Caco-2 (cell line): Measurements from ENCODE around the gene SDHAF4. TPM values are rescaled to one million over a fixed set of nuclear protein-coding genes. Genes with fewer than 3 reads are reported as not detected.

Experiments used
- BruUV-seq: library from RNA; stranded (reverse); fragments of 400-500 nt; replicated peaks from 2 replicates; lab custom pipeline; 2021; lab: Mats Ljungman, UMichigan
- CTCF ChIA-PET: fragments of 300-600 bp; sonication (Branson Sonifier 250); formaldehyde crosslinking; loops from one replicate; lab custom pipeline; 2022; ENCODE audit warnings: antibody characterized with exemption; lab: Charles Lee
- POLR2A ChIA-PET: fragments of 300-600 bp; sonication (Branson Sonifier 250); formaldehyde crosslinking; loops from one replicate; lab custom pipeline; 2022; ENCODE audit warnings: antibody characterized with exemption; lab: Charles Lee
- DNase-seq, 2 experiments: peaks; one replicate each; pipeline versions ENCODE4 v3.0.0 to v3.0.0-alpha.2; 2020 to 2022
- H3K27me3 ChIP-seq: replicated peaks from 2 replicates; pipeline ENCODE4 v1.6.0; 2011; ENCODE audit warnings: low read length; ENCODE audit not compliant: control insufficient read depth, insufficient read depth
- H3K36me3 ChIP-seq: 2 replicates; pipeline ENCODE4 v1.5.1; 2011; ENCODE audit warnings: low read length; ENCODE audit not compliant: control insufficient read depth, insufficient read depth
- H3K4me1 ChIP-seq: fragments of 250-450 bp; sonication (Bioruptor Pico); 2 replicates; pipeline ENCODE4 v1.5.1; 2020; ENCODE audit warnings: mild to moderate bottlenecking
- H3K4me3 ChIP-seq: 2 replicates; pipeline ENCODE4 v1.5.1; 2011; ENCODE audit warnings: low read depth, mild to moderate bottlenecking, control low read depth, low read length
- H3K9me3 ChIP-seq: fragments of 250-450 bp; sonication (Bioruptor Pico); 2 replicates; pipeline ENCODE4 v1.5.1; 2020; ENCODE audit warnings: mild to moderate bottlenecking, moderate library complexity
- H3K27ac Mint-ChIP-seq: one replicate; pipeline ENCODE4 v1.8.0; 2022; ENCODE audit warnings: mixed read lengths; ENCODE audit not compliant: unreplicated experiment
- H3K27me3 Mint-ChIP-seq: one replicate; pipeline ENCODE4 v1.8.0; 2022; ENCODE audit warnings: mixed read lengths; ENCODE audit not compliant: insufficient read depth, unreplicated experiment
- H3K36me3 Mint-ChIP-seq: one replicate; pipeline ENCODE4 v1.8.0; 2022; ENCODE audit warnings: mild to moderate bottlenecking, mixed read lengths; ENCODE audit not compliant: insufficient read depth, unreplicated experiment
- H3K4me1 Mint-ChIP-seq: one replicate; pipeline ENCODE4 v1.8.0; 2022; ENCODE audit warnings: low read depth, mixed read lengths; ENCODE audit not compliant: unreplicated experiment
- H3K4me3 Mint-ChIP-seq: one replicate; pipeline ENCODE4 v1.8.0; 2022; ENCODE audit warnings: mild to moderate bottlenecking, moderate library complexity, mixed read lengths; ENCODE audit not compliant: unreplicated experiment
- H3K9me3 Mint-ChIP-seq: one replicate; pipeline ENCODE4 v1.8.0; 2022; ENCODE audit warnings: mixed read lengths; ENCODE audit not compliant: unreplicated experiment
- CTCF ChIP-seq, 2 experiments: fragments of 200-600 bp in 1 of 2; IDR thresholded peaks; 1 replicate in 1 of 2; 2 replicates in 1 of 2; pipeline versions ENCODE4 v1.5.1 to v1.8.0; 2011 to 2022; ENCODE audit warnings: antibody characterized with exemption in 1 of 2, control low read depth in 1 of 2, inconsistent platforms in 1 of 2, low read depth in 1 of 2, low read length in 1 of 2, mild to moderate bottlenecking in 1 of 2, moderate library complexity in 1 of 2; ENCODE audit not compliant: insufficient read depth in 1 of 2, severe bottlenecking in 1 of 2, unreplicated experiment in 1 of 2
- intact Hi-C: fragments of 100-400 bp; cut with micrococcal nuclease; formaldehyde crosslinking; loops from one replicate; pipeline ENCODE4 v1.10.0; 2022; ENCODE audit not compliant: unreplicated experiment
- total RNA-seq: library from RNA; stranded (reverse); gene quantifications from 2 replicates; pipeline ENCODE4 v1.2.3, GENCODE V29; 2022

SDHAF4 gene
- total RNA-seq, 1 experiment from 2014 or later, result 8.4 TPM

GRCh38 chr6:70625436-70625835 is 58.7 kb downstream of the SDHAF4 start:
- 0 out of 2 replicates have a peak, but pooled peaks cover 3% of the 10 kb centered on the region for H3K9me3 ChIP-seq
- H3K36me3 ChIP-seq, result no peaks in the 10 kb centered on the region
- H3K9me3 Mint-ChIP-seq, result no peaks in the 10 kb centered on the region
- H3K27me3 ChIP-seq, result no peaks in the 10 kb centered on the region
- H3K27ac Mint-ChIP-seq, result no peak overlapping the region
- H3K4me3 Mint-ChIP-seq, result no peak overlapping the region
- no peaks in the 10 kb centered on the region for H3K27me3 Mint-ChIP-seq
- no peak for DNase-seq
- no peak for TF ChIP-seq CTCF (IDR thresholded peaks at IDR 0.05; ENCODE audit: insufficient read depth in 1 of 2, low read depth in 1 of 2, low read length in 1 of 2, severe bottlenecking in 1 of 2, unreplicated experiment in 1 of 2)
- ChIA-PET POLR2A (no interaction called here), CTCF (no interaction called here)
- no peak overlapping the region for H3K4me3 ChIP-seq
- no TSS peak for BruUV-seq
- intact Hi-C loops, result no loop called here
- peaks cover 13% of the 10 kb centered on the region for H3K4me1 Mint-ChIP-seq
- H3K36me3 Mint-ChIP-seq, result no peaks in the 10 kb centered on the region
- peaks cover 12% of the 10 kb centered on the region for H3K4me1 ChIP-seq

GRCh38 chr6:70627500-70628254 is 60.9 kb downstream of the SDHAF4 start:
- Histone ChIP-seq H3K27me3 (no peaks in the 10 kb centered on the region), H3K9me3 (0 out of 2 replicates have a peak, but pooled peaks cover 3% of the 10 kb centered on the region), H3K4me3 (no peak overlapping the region), H3K4me1 (0 out of 2 replicates have a peak, but pooled peaks cover under 1% of the 10 kb centered on the region), H3K36me3 (no peaks in the 10 kb centered on the region)
- CTCF ChIA-PET, result no interaction called here
- POLR2A ChIA-PET, result no interaction called here
- Mint-ChIP-seq H3K4me1 (peaks cover 14% of the 10 kb centered on the region), H3K36me3 (no peaks in the 10 kb centered on the region), H3K27me3 (no peaks in the 10 kb centered on the region), H3K9me3 (no peaks in the 10 kb centered on the region), H3K4me3 (no peak overlapping the region), H3K27ac (no peak overlapping the region)
- intact Hi-C loops, result no loop called here
- no peak for TF ChIP-seq CTCF (IDR thresholded peaks at IDR 0.05; ENCODE audit: insufficient read depth in 1 of 2, low read depth in 1 of 2, low read length in 1 of 2, severe bottlenecking in 1 of 2, unreplicated experiment in 1 of 2)
- no TSS peak for BruUV-seq
- no peak for DNase-seq

- no peak for DNase-seq
- H3K4me3 ChIP-seq, result no peak overlapping the region
- H3K36me3 ChIP-seq, result no peaks in the 10 kb centered on the region
- no peaks in the 10 kb centered on the region for H3K27me3 Mint-ChIP-seq
- peaks cover 13% of the 10 kb centered on the region for H3K4me1 Mint-ChIP-seq
- intact Hi-C loops, result no loop called here
- H3K9me3 ChIP-seq, result 0 out of 2 replicates have a peak, but pooled peaks cover 3% of the 10 kb centered on the region
- ChIA-PET CTCF (no interaction called here), POLR2A (no interaction called here)
- H3K9me3 Mint-ChIP-seq, result no peaks in the 10 kb centered on the region
- no peak overlapping the region for H3K4me3 Mint-ChIP-seq
- no peaks in the 10 kb centered on the region for H3K36me3 Mint-ChIP-seq
- no peak for TF ChIP-seq CTCF (IDR thresholded peaks at IDR 0.05; ENCODE audit: insufficient read depth in 1 of 2, low read depth in 1 of 2, low read length in 1 of 2, severe bottlenecking in 1 of 2, unreplicated experiment in 1 of 2)
- no peak overlapping the region for H3K27ac Mint-ChIP-seq
- H3K4me1 ChIP-seq, result no peaks in the 10 kb centered on the region
- no TSS peak for BruUV-seq
- no peaks in the 10 kb centered on the region for H3K27me3 ChIP-seq
Observed at GRCh38 chr6:70629929-70630328, 63.2 kb downstream of the SDHAF4 start.
